ENCODE data around the gene NINL. TPM values are rescaled to one million over a fixed set of nuclear protein-coding genes. Genes with fewer than 3 reads are reported as not detected.

The NINL gene
- total RNA-seq, 1 donor from 2014 or later = 5.7 TPM

GRCh38 chr20:25525295-25525694 is 60.0 kb downstream of the NINL start:
- Histone ChIP-seq H3K4me1 (ENCODE audit: control insufficient read depth in 3 of 3, insufficient read depth in 3 of 3, low read length in 3 of 3) (no peaks in the 10 kb centered on the region), H3K4me3 (ENCODE audit: low read length in 3 of 3) (no peak overlapping the region), H3K9me3 (ENCODE audit: control insufficient read depth in 3 of 3, low read length in 3 of 3) (no peaks in the 10 kb centered on the region), H3K27ac (ENCODE audit: low read depth, low read length) (no peak overlapping the region), H3K36me3 (ENCODE audit: control insufficient read depth in 3 of 3, insufficient read depth in 3 of 3, low read length in 3 of 3) (no peaks in the 10 kb centered on the region), H3K27me3 (ENCODE audit: control insufficient read depth in 3 of 3, insufficient read depth in 3 of 3, low read length in 3 of 3) (no peaks in the 10 kb centered on the region), H3K9ac (ENCODE audit: low read depth in 1 of 3, low read length in 3 of 3) (no peak overlapping the region)

- Histone ChIP-seq H3K9me3 (ENCODE audit: control insufficient read depth in 3 of 3, low read length in 3 of 3) (peaks cover 0 to 2% (median 0%) of the 10 kb centered on the region in 3 donors), H3K4me1 (ENCODE audit: control insufficient read depth in 3 of 3, insufficient read depth in 3 of 3, low read length in 3 of 3) (no peaks in the 10 kb centered on the region), H3K27ac (ENCODE audit: low read depth, low read length) (no peak overlapping the region), H3K4me3 (ENCODE audit: low read length in 3 of 3) (no peak overlapping the region), H3K27me3 (ENCODE audit: control insufficient read depth in 3 of 3, insufficient read depth in 3 of 3, low read length in 3 of 3) (no peaks in the 10 kb centered on the region), H3K9ac (ENCODE audit: low read depth in 1 of 3, low read length in 3 of 3) (no peak overlapping the region), H3K36me3 (ENCODE audit: control insufficient read depth in 3 of 3, insufficient read depth in 3 of 3, low read length in 3 of 3) (peaks cover 0 to 5% (median 3%) of the 10 kb centered on the region in 3 donors)
These were observed 63.9 kb downstream of the NINL start for GRCh38 chr20:25521382-25521781.

- Histone ChIP-seq H3K27me3 (ENCODE audit: control insufficient read depth in 3 of 3, insufficient read depth in 3 of 3, low read length in 3 of 3) (no peaks in the 10 kb centered on the region), H3K27ac (ENCODE audit: low read depth, low read length) (no peak overlapping the region), H3K36me3 (ENCODE audit: control insufficient read depth in 3 of 3, insufficient read depth in 3 of 3, low read length in 3 of 3) (peaks cover 0 to 15% (median 5%) of the 10 kb centered on the region in 3 donors), H3K4me1 (ENCODE audit: control insufficient read depth in 3 of 3, insufficient read depth in 3 of 3, low read length in 3 of 3) (no peaks in the 10 kb centered on the region), H3K9me3 (ENCODE audit: control insufficient read depth in 3 of 3, low read length in 3 of 3) (peaks cover 5 to 10% (median 6%) of the 10 kb centered on the region in 3 donors), H3K4me3 (ENCODE audit: low read length in 3 of 3) (no peak overlapping the region), H3K9ac (ENCODE audit: low read depth in 1 of 3, low read length in 3 of 3) (no peak overlapping the region)
These were observed 68.2 kb downstream of the NINL start for GRCh38 chr20:25517124-25517523.

- no peaks in the 10 kb centered on the region for H3K4me1 ChIP-seq (ENCODE audit: control insufficient read depth in 3 of 3, insufficient read depth in 3 of 3, low read length in 3 of 3)
- no peak overlapping the region for H3K9ac ChIP-seq (ENCODE audit: low read depth in 1 of 3, low read length in 3 of 3)
- H3K27ac ChIP-seq (ENCODE audit: low read depth, low read length) = no peak overlapping the region
- peaks cover 0 to 28% (median 10%) of the 10 kb centered on the region in 3 donors for H3K36me3 ChIP-seq (ENCODE audit: control insufficient read depth in 3 of 3, insufficient read depth in 3 of 3, low read length in 3 of 3)
- H3K9me3 ChIP-seq (ENCODE audit: control insufficient read depth in 3 of 3, low read length in 3 of 3) = peaks cover 5 to 11% (median 6%) of the 10 kb centered on the region in 3 donors
- H3K27me3 ChIP-seq (ENCODE audit: control insufficient read depth in 3 of 3, insufficient read depth in 3 of 3, low read length in 3 of 3) = no peaks in the 10 kb centered on the region
- H3K4me3 ChIP-seq (ENCODE audit: low read length in 3 of 3) = no peak overlapping the region
These were observed 70.5 kb downstream of the NINL start for GRCh38 chr20:25514747-25515340.

- Histone ChIP-seq H3K9me3 (ENCODE audit: control insufficient read depth in 3 of 3, low read length in 3 of 3) (peaks cover 5 to 11% (median 6%) of the 10 kb centered on the region in 3 donors), H3K27me3 (ENCODE audit: control insufficient read depth in 3 of 3, insufficient read depth in 3 of 3, low read length in 3 of 3) (no peaks in the 10 kb centered on the region), H3K27ac (ENCODE audit: low read depth, low read length) (no peak overlapping the region), H3K36me3 (ENCODE audit: control insufficient read depth in 3 of 3, insufficient read depth in 3 of 3, low read length in 3 of 3) (peaks cover 2 to 34% (median 11%) of the 10 kb centered on the region in 3 donors), H3K9ac (ENCODE audit: low read depth in 1 of 3, low read length in 3 of 3) (no peak overlapping the region), H3K4me1 (ENCODE audit: control insufficient read depth in 3 of 3, insufficient read depth in 3 of 3, low read length in 3 of 3) (no peaks in the 10 kb centered on the region), H3K4me3 (ENCODE audit: low read length in 3 of 3) (no peak overlapping the region)
These were observed 71.1 kb downstream of the NINL start for GRCh38 chr20:25514195-25514594.

GRCh38 chr20:25512709-25513108 is 72.6 kb downstream of the NINL start:
- Histone ChIP-seq H3K27me3 (ENCODE audit: control insufficient read depth in 3 of 3, insufficient read depth in 3 of 3, low read length in 3 of 3) (no peaks in the 10 kb centered on the region), H3K9ac (ENCODE audit: low read depth in 1 of 3, low read length in 3 of 3) (no peak overlapping the region), H3K4me3 (ENCODE audit: low read length in 3 of 3) (no peak overlapping the region), H3K4me1 (ENCODE audit: control insufficient read depth in 3 of 3, insufficient read depth in 3 of 3, low read length in 3 of 3) (no peaks in the 10 kb centered on the region), H3K27ac (ENCODE audit: low read depth, low read length) (no peak overlapping the region), H3K36me3 (ENCODE audit: control insufficient read depth in 3 of 3, insufficient read depth in 3 of 3, low read length in 3 of 3) (peaks cover 9 to 43% (median 13%) of the 10 kb centered on the region in 3 donors), H3K9me3 (ENCODE audit: control insufficient read depth in 3 of 3, low read length in 3 of 3) (peaks cover 5 to 11% (median 6%) of the 10 kb centered on the region in 3 donors)

GRCh38 chr20:25511183-25511582 is 74.1 kb downstream of the NINL start:
- no peak overlapping the region for H3K27ac ChIP-seq (ENCODE audit: low read depth, low read length)
- no peak overlapping the region for H3K9ac ChIP-seq (ENCODE audit: low read depth in 1 of 3, low read length in 3 of 3)
- no peaks in the 10 kb centered on the region for H3K4me1 ChIP-seq (ENCODE audit: control insufficient read depth in 3 of 3, insufficient read depth in 3 of 3, low read length in 3 of 3)
- H3K9me3 ChIP-seq (ENCODE audit: control insufficient read depth in 3 of 3, low read length in 3 of 3) = peaks cover 5 to 9% (median 6%) of the 10 kb centered on the region in 3 donors
- H3K4me3 ChIP-seq (ENCODE audit: low read length in 3 of 3) = no peak overlapping the region
- no peaks in the 10 kb centered on the region for H3K27me3 ChIP-seq (ENCODE audit: control insufficient read depth in 3 of 3, insufficient read depth in 3 of 3, low read length in 3 of 3)
- peaks cover 9 to 36% (median 14%) of the 10 kb centered on the region in 3 donors for H3K36me3 ChIP-seq (ENCODE audit: control insufficient read depth in 3 of 3, insufficient read depth in 3 of 3, low read length in 3 of 3)

GRCh38 chr20:25510721-25511120 is 74.6 kb downstream of the NINL start:
- Histone ChIP-seq H3K4me3 (ENCODE audit: low read length in 3 of 3) (no peak overlapping the region), H3K27ac (ENCODE audit: low read depth, low read length) (no peak overlapping the region), H3K4me1 (ENCODE audit: control insufficient read depth in 3 of 3, insufficient read depth in 3 of 3, low read length in 3 of 3) (no peaks in the 10 kb centered on the region), H3K9me3 (ENCODE audit: control insufficient read depth in 3 of 3, low read length in 3 of 3) (peaks cover 5 to 9% (median 6%) of the 10 kb centered on the region in 3 donors), H3K36me3 (ENCODE audit: control insufficient read depth in 3 of 3, insufficient read depth in 3 of 3, low read length in 3 of 3) (peaks cover 9 to 36% (median 14%) of the 10 kb centered on the region in 3 donors), H3K27me3 (ENCODE audit: control insufficient read depth in 3 of 3, insufficient read depth in 3 of 3, low read length in 3 of 3) (no peaks in the 10 kb centered on the region), H3K9ac (ENCODE audit: low read depth in 1 of 3, low read length in 3 of 3) (no peak overlapping the region)

- Histone ChIP-seq H3K4me3 (ENCODE audit: low read length in 3 of 3) (no peak overlapping the region), H3K4me1 (ENCODE audit: control insufficient read depth in 3 of 3, insufficient read depth in 3 of 3, low read length in 3 of 3) (no peaks in the 10 kb centered on the region), H3K27ac (ENCODE audit: low read depth, low read length) (no peak overlapping the region), H3K36me3 (ENCODE audit: control insufficient read depth in 3 of 3, insufficient read depth in 3 of 3, low read length in 3 of 3) (peaks cover 9 to 36% (median 14%) of the 10 kb centered on the region in 3 donors), H3K9me3 (ENCODE audit: control insufficient read depth in 3 of 3, low read length in 3 of 3) (peaks cover 5 to 9% (median 6%) of the 10 kb centered on the region in 3 donors), H3K27me3 (ENCODE audit: control insufficient read depth in 3 of 3, insufficient read depth in 3 of 3, low read length in 3 of 3) (no peaks in the 10 kb centered on the region), H3K9ac (ENCODE audit: low read depth in 1 of 3, low read length in 3 of 3) (no peak overlapping the region)
These were observed 75.1 kb downstream of the NINL start for GRCh38 chr20:25510202-25510601.

- no peak overlapping the region for H3K4me3 ChIP-seq (ENCODE audit: low read length in 3 of 3)
- H3K36me3 ChIP-seq (ENCODE audit: control insufficient read depth in 3 of 3, insufficient read depth in 3 of 3, low read length in 3 of 3) = peaks cover 12 to 29% (median 14%) of the 10 kb centered on the region in 3 donors
- no peak overlapping the region for H3K9ac ChIP-seq (ENCODE audit: low read depth in 1 of 3, low read length in 3 of 3)
- no peak overlapping the region for H3K27ac ChIP-seq (ENCODE audit: low read depth, low read length)
- H3K27me3 ChIP-seq (ENCODE audit: control insufficient read depth in 3 of 3, insufficient read depth in 3 of 3, low read length in 3 of 3) = no peaks in the 10 kb centered on the region
- no peaks in the 10 kb centered on the region for H3K4me1 ChIP-seq (ENCODE audit: control insufficient read depth in 3 of 3, insufficient read depth in 3 of 3, low read length in 3 of 3)
- peaks cover 0 to 2% (median under 1%) of the 10 kb centered on the region in 3 donors for H3K9me3 ChIP-seq (ENCODE audit: control insufficient read depth in 3 of 3, low read length in 3 of 3)
These were observed 76.2 kb downstream of the NINL start for GRCh38 chr20:25509084-25509483.
